HG02973 (cell line): Measurements from ENCODE around the gene DFFA.
"Not testable (repeated sequence)": the region's sequence is repeated elsewhere in the genome, so short reads cannot be mapped to it uniquely, and the experiment has no call there.

Experiments
- ATAC-seq: cut with Tn5 transposase; IDR thresholded peaks from one replicate; pipeline ENCODE4 v1.9.1; 2021; ENCODE audit warnings: moderate library complexity; ENCODE audit not compliant: unreplicated experiment

Gene DFFA

DNA sequence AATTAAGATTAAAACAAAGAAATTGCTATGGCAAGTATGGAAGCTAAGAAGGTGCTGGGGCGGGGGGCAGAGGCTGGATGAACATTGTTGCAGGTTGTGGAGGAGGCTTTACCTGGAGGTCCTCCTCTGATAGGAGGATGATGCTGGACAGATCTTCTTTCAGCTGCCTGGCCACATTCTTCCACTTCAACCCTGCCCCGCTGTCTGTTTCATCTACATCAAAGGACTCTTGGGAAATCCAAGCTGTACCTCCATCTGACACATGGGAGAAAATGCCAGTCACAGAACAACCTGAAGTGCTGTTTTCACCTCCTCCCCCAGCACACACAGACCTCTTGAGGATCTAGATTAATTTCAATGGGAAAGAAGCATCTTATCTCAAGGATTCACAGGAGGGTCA is 5.3 kb downstream of the DFFA start:
- ATAC-seq, result no peak

DNA sequence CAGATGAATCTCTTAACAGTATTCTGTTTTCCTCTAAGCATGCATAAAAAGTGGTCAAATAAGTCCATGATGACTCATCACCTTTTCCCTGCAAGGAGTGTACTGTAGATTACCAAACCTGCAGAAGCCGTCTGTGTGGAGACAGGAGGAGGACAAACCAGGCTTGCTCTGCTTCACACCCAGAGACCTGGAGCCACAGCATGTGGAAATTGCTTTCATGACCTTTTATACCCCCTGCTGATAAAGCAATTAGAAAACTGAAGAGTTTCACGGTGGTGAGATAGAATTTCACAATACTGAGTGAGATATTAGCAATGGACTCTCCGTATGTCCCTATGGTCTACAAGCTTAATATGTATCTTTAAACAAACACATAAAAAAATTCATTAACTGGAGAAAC is 13.1 kb downstream of the DFFA start:
- ATAC-seq, result no peak

DNA sequence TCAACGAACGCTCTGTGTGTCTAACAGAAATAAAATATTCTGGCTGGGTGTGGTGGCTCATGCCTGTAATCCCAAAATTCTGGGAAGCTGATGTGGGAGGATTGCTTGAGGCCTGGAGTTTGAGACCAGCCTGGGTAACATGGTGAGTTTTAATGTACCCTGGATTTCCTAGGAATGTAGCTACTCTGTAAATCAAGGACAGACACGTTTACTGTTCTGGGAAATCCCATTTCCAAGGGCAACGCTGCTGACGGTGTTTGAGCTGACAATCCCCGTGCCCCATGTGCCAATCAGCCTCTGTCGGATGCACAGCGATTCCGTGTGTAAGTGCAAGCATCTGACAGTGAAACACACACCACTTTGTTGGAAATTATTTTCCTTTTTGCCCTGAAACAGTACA is 14.5 kb downstream of the DFFA start:
- no peak for ATAC-seq

DNA sequence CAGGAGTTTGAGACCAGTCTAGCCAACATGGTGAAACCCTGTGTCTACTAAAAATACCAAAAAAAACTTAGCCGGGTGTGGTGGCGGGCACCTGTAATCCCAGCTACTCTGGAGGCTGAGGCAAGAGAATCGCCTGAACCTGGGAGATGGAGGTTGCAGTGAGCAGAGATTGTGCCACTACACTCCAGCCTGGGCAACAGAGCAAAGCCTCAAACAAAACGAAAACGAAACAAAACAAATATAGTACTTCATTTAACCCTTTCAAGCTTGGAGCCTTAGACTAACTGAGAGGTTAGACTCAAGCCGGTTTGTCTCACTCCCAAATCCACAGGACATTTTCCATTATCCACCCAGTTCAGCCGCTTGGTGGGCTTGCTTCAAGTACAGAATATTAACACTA is 14.9 kb downstream of the DFFA start:
- ATAC-seq, result not testable (repeated sequence)

DNA sequence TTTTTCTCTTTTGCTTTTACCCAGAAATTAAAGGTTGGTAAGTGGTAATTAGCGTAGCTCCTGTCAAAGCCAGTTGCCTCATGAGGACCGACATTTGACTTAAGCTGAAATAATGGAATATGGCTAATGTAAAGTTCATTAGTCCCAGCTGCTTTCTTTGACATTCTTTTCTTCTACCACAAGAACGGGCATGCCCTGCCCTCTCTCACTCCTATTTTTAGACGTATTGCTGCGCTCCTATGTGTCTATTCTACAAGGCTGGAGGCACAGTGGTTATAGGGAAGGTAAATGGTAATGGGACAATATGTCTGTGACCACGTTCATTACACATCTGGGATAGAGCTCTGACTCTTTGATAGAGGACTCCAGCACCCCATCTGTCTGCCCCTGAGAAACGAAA is 15.7 kb downstream of the DFFA start:
- ATAC-seq, result no peak

DNA sequence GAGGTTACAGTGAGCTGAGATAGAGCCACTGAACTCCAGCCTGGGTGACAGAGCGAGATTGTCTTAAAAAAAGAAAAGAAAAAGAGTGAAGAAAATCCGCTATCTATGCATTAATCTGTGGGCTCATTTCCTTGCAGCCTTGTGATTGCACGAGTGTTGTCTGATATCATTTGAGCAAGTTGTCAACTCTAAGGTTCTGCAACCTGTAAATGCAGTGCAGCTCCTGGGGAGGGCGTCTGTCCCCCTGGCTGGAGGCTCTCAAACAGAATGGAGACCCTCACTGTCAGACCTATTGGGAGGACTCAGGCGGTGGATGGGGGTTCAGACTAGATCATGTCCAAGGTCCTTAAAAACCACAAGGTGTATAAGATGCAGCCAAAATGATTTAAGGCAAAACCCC is 16.3 kb downstream of the DFFA start:
- ATAC-seq, result no peak

DNA sequence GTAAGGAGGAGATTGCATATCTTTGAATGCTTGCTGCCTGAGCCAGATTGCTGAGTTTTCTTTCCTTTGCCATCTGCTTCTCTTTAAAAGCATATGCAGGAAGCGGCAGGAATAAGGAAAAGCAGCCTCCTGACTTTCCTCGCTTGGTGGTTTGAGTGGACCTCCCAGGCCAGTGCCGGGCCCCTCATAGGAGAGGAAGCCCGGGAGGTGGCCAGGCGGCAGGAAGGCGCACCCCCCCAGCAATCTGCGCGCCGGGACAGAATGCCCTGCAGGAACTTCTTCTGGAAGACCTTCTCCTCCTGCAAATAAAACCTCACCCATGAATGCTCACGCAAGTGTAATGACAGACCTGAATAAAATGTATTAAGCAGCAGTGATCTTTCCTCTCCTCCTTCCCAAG is 21.0 kb downstream of the DFFA start:
- no peak for ATAC-seq

DNA sequence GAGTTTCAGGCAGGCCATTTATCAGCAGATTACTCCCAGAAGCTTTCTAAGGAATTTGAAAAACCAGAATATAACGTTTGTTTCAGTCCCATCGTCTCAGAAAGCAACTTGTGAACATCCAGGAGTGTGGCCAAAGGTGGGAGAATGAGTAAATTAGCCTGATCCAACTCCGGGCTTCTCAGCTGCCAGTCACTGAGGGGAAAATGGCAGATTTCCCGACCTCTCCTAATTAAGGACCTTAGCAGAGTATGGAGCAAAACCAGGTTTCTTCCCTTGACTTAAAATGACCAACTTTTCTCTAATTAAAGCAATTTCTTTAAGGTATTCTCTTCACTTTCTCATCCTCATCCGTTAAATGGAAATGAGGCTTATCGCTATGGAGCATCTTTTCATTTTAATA is 21.5 kb downstream of the DFFA start:
- no peak for ATAC-seq

DNA sequence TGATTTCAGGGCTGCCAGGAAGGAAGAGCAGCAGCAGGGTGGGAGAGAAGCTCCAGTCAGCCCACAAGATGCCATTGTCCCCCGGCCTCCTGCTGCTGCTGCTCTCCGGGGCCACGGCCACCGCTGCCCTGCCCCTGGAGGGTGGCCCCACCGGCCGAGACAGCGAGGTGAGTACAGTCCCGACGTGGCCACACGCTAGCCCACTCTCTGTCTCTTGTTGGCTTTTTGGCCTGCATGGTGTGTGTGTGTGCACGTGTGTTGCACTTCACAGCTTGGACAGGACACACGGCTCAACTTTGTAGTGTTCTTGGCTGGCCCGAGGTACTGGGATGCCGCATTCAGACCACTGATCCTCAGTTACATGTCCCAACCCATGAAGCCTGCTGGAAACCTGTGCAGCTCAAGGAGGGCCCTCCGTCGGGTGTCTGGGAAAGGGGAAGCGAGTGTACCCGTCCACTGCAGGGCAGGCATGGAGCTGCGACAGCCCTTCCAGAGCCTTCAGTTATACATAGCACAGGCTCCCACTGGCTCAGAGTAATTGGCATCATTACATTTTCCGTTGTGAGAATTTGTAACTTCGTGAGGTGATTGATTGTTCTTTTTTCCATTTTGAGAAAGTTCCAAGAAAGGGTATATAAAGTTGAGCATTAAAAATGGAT is 22.0 kb downstream of the DFFA start:
- no peak for ATAC-seq

DNA sequence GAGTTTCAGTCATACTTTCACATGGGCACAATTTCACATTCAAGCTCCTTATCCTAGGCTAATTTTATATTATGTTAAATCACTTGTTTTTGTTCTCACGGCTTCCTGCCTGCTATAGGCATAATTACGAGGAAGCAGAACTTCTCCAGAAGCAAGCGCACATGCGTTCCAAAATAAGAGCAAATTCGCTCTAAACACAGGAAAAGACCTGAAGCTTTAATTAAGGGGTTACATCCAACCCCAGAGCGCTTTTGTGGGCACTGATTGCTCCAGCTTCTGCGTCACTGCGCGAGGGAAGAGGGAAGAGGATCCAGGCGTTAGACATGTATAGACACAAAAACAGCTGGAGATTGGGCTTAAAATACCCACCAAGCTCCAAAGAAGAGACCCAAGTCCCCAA is 22.6 kb downstream of the DFFA start, which contains the start of gene CORT:
CORT (plus strand) TSS at position 281 of the 400 bp plus-strand sequence. CDS start 193 bp downstream, outside the sequence.
- no peak for ATAC-seq

DNA sequence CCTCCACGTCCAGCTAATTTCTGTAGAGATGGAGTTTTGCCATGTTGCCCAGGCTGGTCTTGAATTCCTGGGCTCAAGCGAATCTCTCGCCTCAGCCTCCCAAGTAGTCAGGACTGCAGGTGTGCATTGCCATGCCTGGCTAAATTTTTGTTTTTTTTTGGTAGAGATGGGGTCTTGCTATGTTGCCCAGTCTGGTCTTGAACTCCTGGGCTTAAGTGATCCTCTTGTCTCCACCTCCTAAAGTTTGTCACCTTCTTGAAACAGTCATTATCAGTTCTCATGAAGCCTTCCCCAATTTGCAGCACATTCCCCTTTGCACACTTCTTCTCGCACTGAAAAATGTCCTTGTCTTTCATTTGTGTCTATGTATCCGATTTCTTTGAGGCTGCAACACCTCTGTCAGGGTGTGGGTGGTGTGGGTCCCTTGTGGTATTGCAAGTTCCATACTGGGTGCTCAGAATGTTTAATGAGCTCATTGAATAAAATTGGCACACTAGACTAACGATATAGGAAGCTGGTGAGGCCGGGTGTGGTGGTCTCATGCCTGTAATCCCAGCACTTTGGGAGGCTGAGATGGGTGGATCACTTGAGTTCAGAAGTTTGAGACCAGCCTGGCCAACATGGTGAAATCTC is 25.4 kb downstream of the DFFA start:
- ATAC-seq, result no peak

DNA sequence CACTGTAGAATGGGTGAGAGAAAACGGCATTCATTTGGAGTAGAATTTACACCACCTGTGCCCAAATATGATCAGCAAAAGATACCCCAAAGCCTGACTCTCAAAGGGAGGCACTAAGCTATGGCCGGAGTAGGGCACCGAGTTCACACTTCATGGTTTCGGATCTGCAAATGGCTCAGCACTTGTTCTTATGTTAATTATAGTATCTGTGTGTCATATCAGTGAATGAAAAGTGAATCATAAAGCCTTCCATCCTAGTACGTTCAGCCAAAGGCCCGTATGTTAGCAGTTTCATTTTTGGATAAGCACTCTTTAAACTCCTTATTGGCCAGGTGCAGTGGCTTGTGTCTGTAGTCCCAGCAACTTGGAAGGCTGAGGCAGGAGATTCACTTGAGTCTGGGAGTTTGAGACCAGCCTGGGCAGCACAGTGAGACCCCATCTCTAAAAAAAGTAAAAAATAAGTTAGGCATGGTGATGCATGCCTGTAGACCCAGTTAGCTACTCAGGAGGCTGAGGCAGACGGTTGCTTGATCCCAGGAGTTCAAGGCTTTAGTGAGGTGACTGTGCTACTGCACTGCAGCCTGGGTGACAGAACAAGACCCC is 27.4 kb downstream of the DFFA start:
- no peak for ATAC-seq

DNA sequence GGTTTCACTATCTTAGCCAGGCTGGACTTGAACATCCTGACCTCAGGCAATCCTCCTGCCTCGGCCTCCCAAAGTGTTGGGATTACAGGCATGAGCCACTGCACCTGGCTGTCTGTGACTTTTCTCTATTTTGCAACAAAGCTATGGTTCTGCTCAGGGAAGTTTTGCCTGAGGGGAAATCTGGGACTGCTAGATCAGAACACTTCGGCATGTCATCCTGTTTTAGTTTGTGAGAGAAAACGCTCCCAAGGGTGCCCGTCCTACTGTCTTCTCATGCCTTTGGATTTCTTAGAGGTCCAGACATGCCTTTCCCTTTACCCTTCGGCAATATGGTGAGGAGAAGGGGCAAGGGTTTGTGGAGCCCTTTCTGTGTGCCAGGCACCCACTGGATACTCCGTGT is 28.1 kb downstream of the DFFA start:
- ATAC-seq, result no peak

DNA sequence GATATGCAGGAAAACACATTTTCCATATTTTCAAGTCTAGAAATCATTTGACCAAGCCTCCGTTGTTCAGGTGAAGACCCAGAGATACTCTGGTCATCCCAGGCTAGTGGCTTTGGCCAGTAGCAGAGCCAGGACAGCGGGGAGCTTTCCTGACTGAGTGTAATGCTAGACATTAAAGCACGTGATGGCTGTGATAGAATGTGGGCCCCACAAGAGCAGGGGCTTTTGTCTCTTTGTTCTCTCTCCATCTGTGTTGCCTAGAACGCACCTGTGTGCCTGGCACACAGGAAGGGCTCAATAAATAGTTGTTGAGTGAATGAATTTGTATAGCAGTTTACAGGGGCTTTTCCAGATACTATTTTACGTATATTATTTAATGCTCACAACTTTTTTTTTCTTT is 31.5 kb downstream of the DFFA start:
- no peak for ATAC-seq

DNA sequence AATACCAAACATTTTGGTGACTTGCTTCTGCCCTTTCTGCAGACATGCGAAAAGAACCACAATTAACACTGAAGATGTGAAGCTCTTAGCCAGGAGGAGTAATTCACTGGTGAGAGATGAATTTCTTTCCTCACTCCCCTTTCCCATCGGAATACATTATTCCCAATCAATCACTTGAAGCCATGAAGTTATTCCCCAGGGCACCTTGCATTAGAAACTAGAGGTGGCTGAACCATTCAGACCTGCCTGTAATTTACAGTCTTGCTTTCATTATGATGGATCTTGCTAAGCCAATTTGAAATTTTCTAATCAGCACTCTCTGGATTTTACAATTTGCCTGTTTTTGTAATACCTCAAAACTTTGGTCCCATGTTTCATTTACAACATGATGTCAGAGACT is 32.0 kb downstream of the DFFA start:
- no peak for ATAC-seq

DNA sequence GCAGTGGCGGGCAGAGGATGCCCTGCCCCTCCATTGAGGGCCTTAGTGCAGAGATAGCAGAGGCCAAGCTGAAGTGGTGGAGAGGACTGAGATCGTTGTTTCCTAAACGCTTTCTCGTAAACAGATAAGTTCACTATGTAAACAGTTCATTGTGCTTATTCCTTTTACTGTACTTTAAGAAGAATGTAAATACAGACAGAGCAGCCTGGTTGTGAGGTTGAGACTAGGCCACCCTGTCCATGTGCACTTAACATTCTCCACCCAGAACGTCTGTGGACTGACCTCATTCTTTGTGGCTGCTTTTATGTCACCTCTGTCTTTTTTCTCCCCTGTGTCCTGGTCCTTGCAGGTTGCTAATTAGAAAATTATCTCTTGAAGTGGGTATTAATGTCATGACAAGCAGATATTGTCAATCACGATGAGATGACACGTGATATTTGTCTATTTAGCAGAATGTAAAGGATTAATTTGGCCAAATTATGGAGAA is 33.6 kb downstream of the DFFA start:
- ATAC-seq, result no peak

DNA sequence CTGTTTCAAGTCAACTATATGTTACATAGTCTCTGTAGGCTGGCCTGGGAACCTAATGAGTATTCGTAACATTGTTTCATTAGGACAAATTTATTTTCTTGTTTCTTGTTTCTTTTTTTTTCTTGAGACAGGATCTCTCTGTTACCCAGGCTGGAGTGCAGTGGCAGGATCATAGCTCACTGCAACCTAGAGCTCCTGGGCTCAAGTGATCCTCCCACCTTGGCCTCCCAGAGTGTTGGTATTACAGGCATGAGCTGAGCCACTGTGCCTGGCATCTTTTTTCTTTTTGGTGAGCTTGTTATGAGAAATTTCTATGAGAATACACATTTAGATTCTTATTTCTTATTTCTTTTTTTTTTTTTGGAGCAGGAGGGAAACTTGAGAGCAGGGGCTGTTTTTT is 35.3 kb downstream of the DFFA start:
- ATAC-seq, result no peak

DNA sequence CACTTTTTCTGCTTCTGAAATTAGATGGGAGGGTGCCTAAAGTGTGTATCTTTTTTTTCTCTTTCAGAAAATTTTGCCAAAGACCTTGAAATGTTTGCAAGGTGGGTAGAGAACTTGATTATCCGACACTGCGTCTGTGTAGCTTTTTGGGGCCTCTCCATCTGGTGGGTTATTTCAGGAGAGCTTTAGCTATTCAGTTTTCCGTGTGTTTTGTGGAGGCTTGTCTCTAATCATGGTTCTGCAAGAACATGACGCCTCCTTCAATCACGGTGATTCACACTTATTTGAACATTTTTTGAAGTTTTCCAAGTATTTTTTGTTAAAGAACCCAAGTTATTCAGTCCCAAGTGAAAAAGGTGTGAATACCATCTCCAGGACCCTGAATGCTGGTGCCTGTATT is 37.7 kb downstream of the DFFA start:
- ATAC-seq, result no peak

DNA sequence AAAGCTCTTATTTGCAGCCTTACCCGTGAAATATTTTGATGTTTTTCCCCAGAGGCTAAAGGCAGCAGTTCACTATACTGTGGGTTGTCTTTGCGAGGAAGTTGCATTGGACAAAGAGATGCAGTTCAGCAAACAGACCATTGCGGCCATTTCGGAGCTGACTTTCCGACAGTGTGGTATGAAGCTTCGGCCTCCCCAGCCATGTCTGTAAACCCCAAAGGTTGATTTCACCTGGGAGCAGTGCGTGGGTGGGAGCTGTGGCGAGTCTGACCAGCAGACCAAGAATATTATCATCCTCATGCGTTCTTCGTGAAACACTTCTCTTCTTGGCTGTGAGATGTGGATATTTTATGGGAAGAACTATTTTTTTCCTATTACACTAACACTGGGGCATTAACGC is 38.5 kb downstream of the DFFA start:
- no peak for ATAC-seq

DNA sequence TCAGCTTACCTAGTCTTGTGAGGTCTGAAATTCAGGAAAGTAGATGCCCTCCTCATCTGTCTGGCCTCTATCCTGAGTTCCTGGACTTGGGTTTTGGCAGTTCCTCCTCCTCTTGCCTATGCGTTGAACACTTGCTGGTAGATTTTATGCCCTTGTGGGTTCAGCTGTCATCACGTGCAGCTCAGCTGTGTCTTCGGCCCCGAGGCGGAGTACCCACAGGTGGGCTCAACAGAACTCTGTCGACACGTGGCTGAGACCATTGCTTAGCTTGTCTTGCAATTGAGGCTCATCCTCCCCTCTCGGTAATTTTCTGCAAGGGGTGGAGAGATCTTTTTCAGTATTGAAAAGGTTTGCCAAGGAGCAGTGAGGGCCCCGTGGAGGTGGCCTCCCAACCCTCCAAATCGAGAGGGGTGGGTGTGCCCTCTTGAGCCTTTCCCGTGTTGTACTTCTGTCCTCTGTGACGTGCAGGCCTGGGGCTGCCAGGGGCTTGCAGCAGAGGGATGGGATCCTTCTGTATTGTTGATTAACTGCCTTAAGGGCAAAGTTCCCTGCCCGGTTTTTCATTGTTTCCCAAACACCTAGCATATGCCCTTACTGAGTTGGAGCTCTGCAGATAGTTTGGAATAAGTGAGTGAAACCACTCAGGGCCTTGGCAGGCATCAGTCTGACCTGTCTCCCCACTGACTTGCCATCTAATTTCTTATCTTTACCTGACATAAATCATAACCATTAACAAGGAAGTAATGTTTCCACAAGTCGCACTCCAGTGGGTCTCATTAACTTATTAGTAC is 39.2 kb downstream of the DFFA start:
- no peak for ATAC-seq

DNA sequence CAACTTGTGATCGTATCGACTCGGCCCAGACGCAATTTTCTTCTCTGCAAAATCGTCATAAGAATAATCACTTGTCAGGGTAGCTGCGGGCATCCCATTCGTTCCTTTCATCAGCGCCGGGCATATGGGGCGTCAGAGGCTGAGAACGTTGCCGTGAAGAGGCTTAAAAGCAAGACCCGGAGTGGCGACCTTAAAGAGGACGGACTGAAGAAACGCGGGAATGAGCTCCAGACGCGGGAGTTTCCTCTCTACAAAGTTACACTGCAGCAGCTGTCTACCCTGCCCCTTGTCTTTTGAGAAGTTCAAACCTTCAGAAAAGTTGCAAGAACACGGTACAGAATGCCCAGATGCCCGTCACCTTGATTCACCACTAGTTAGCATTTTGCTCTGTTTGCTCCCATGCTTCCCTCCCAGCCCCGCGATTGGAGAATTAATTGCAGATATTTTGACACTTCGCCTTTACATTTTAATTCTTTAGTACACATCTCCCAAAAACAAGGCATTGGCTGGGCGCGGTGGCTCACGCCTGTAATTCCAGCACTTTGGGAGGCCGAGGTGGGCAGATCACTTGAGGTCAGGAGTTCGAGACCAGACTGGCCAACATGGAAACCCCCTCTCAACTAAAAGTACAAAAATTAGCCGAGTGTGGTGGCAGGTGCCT is 41.1 kb downstream of the DFFA start:
- ATAC-seq, result no peak
